PC-9 (cell line): ENCODE results near the gene IFRD2. TPM values are rescaled to one million over a fixed set of nuclear protein-coding genes. Genes with fewer than 3 reads are reported as not detected.

Experiments used
- BruUV-seq: library from RNA; stranded (reverse); fragments of 400-500 nt; replicated peaks from 2 replicates; lab custom pipeline; 2021; lab: Mats Ljungman, UMichigan
- CTCF ChIA-PET: fragments of 300-600 bp; sonication (Branson Sonifier 250); formaldehyde crosslinking; loops from one replicate; lab custom pipeline; 2022; ENCODE audit warnings: antibody characterized with exemption; lab: Charles Lee
- POLR2A ChIA-PET: fragments of 300-600 bp; sonication (Branson Sonifier 250); formaldehyde crosslinking; loops from one replicate; lab custom pipeline; 2022; ENCODE audit warnings: antibody characterized with exemption; ENCODE audit not compliant: unreplicated experiment; lab: Charles Lee
- DNase-seq, 2 experiments: peaks; one replicate each; pipeline versions ENCODE4 v3.0.0 to v3.0.0-alpha.2; 2015 to 2022; ENCODE audit warnings: mixed read lengths in 1 of 2
- H2AFZ ChIP-seq: fragments of 200-600 bp; sonication (generic); 2 replicates; pipeline ENCODE4 v1.8.1; 2017; ENCODE audit warnings: antibody characterized with exemption
- H3F3A ChIP-seq: fragments of 200-600 bp; sonication (generic); 2 replicates; pipeline ENCODE4 v1.8.1; 2017; ENCODE audit warnings: antibody characterized with exemption, mild to moderate bottlenecking, low read depth; ENCODE audit not compliant: insufficient read depth
- H3K27ac ChIP-seq: fragments of 200-600 bp; sonication (generic); 2 replicates; pipeline ENCODE4 v1.6.1; 2016; ENCODE audit warnings: mixed run types
- H3K27me3 ChIP-seq: fragments of 200-600 bp; sonication (generic); 2 replicates; pipeline ENCODE4 v1.6.1; 2016; ENCODE audit warnings: low read depth, mixed run types; ENCODE audit not compliant: insufficient read depth
- H3K36me3 ChIP-seq: fragments of 200-600 bp; sonication (generic); 2 replicates; pipeline ENCODE4 v1.6.1; 2016; ENCODE audit warnings: low read depth, mixed run types
- H3K4me1 ChIP-seq: fragments of 200-600 bp; sonication (generic); replicated peaks from 2 replicates; pipeline ENCODE4 v1.6.1; 2016; ENCODE audit warnings: mixed run types; ENCODE audit not compliant: insufficient read depth
- H3K4me2 ChIP-seq: fragments of 200-600 bp; sonication (generic); 2 replicates; pipeline ENCODE4 v1.6.1; 2017; ENCODE audit warnings: mixed run types
- H3K4me3 ChIP-seq: fragments of 200-600 bp; sonication (generic); 2 replicates; pipeline ENCODE4 v1.6.1; 2016; ENCODE audit warnings: mixed run types
- H3K79me2 ChIP-seq: fragments of 200-600 bp; sonication (generic); 2 replicates; pipeline ENCODE4 v1.6.1; 2017; ENCODE audit warnings: low read depth, mixed run types
- H3K9me2 ChIP-seq: fragments of 200-600 bp; sonication (generic); 2 replicates; pipeline ENCODE4 v1.8.1; 2017; ENCODE audit warnings: mild to moderate bottlenecking; ENCODE audit not compliant: insufficient read depth
- H3K9me3 ChIP-seq: fragments of 200-600 bp; sonication (generic); 2 replicates; pipeline ENCODE4 v1.8.1; 2016; ENCODE audit warnings: low read depth; ENCODE audit not compliant: insufficient read depth
- H4K20me1 ChIP-seq: fragments of 200-600 bp; sonication (generic); 2 replicates; pipeline ENCODE4 v1.8.1; 2017; ENCODE audit not compliant: insufficient read depth
- EZH2 ChIP-seq: fragments of 200-600 bp; sonication (generic); IDR thresholded peaks from 2 replicates; pipeline ENCODE4 v1.8.0; 2017; ENCODE audit warnings: antibody characterized with exemption, low read depth
- intact Hi-C: fragments of 100-400 bp; cut with micrococcal nuclease; formaldehyde crosslinking; loops from one replicate; pipeline ENCODE4 v1.10.0; 2022; ENCODE audit not compliant: unreplicated experiment
- total RNA-seq: library from RNA; stranded (reverse); gene quantifications from 2 replicates; pipeline ENCODE4 v1.2.3, GENCODE V29; 2021
- TF ChIP-seq, protein P1 (sequence below): fragments of 200-600 bp; sonication (generic); conservative IDR thresholded peaks from 2 replicates; pipeline ENCODE4 v1.6.1; 2017; ENCODE audit warnings: mixed run types, antibody characterized with exemption, mild to moderate bottlenecking, moderate library complexity

The IFRD2 gene
- total RNA-seq, 1 experiment from 2014 or later: 93.1 TPM

DNA sequence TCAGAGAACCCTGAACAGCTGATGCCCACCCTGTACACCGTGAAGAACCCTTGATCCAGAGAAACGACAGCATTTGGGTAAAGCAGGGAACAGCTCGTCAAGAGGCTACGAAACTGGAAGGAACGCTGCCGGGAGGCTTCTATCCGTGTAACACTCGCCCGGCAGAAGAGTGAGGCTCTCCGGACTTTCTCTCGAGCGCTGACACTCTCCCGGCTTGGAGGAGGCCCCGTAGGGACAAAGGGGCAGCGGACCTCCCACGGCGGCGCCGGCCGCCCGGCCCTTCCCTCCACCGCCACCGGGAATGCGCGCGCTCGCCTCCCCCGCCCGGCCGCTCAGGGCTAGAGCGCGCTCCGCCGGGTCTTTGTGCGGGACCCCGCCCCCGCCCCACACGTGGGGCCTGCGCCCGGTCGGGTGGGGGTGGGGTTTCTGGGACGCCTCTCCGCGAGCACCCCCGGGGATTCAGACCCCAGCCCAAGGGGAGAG, 28.7 kb upstream of the IFRD2 start:
- CTCF ChIA-PET: interaction anchor here (0.5 to 1.1 kb wide), 6 partner anchors 18 to 1896 kb away, joined by 3 to 13 read pairs (median 4); partner anchors contain the start of gene HYAL1

DNA sequence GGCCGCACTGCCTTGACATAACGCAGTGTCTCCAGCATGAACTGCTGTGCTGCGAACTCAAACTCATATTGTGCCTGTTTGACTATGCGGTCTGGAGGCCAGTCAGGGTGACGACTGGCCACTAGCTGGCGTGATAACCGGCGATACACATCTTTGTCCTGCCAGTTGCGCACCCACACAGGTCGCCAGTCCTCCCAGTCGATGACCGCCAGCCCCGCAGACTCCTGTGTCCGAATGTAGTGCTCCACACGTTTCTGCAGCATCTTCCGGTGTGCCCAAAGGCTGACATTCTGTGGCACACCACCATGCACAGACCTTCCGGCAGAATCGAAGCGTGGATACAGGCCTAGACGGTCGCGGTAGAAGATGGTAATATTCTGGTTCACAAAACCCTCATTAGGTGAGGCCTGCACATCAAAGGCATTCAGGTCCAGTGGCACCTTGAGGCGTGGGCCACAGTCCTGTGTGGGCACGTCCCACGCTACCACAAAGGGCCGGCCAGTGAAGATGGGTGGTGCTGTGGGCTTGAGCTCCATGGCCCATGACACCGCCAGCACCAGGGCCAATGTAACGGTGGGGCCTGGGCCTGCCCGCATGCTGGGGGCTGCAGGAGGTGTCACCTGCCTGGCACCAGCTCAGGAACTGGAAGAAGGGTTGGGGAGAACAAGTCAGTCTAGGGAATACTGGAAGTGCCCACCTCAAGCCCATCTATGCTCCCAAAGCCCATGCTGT, 27.8 kb upstream of the IFRD2 start:
- peaks cover 41% of the 10 kb centered on the region for H3F3A ChIP-seq
- TF ChIP-seq, protein P1, sequence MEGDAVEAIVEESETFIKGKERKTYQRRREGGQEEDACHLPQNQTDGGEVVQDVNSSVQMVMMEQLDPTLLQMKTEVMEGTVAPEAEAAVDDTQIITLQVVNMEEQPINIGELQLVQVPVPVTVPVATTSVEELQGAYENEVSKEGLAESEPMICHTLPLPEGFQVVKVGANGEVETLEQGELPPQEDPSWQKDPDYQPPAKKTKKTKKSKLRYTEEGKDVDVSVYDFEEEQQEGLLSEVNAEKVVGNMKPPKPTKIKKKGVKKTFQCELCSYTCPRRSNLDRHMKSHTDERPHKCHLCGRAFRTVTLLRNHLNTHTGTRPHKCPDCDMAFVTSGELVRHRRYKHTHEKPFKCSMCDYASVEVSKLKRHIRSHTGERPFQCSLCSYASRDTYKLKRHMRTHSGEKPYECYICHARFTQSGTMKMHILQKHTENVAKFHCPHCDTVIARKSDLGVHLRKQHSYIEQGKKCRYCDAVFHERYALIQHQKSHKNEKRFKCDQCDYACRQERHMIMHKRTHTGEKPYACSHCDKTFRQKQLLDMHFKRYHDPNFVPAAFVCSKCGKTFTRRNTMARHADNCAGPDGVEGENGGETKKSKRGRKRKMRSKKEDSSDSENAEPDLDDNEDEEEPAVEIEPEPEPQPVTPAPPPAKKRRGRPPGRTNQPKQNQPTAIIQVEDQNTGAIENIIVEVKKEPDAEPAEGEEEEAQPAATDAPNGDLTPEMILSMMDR: no peak
- no peak for TF ChIP-seq EZH2
- ChIA-PET CTCF (no interaction called here), POLR2A (no interaction called here)
- H3K4me1 ChIP-seq: peaks cover 46% of the 10 kb centered on the region
- H3K27ac ChIP-seq: no peak overlapping the region
- no peaks in the 10 kb centered on the region for H3K27me3 ChIP-seq
- peak overlapping the region; percentile 69 for H3K4me3 ChIP-seq
- peaks cover 7% of the 10 kb centered on the region; the same call in 1 of the 2 replicates for H3K36me3 ChIP-seq
- DNase-seq: no peak
- H3K9me2 ChIP-seq: no peaks in the 10 kb centered on the region
- peaks cover 7% of the 10 kb centered on the region; the same call in 1 of the 2 replicates for H4K20me1 ChIP-seq
- BruUV-seq: no TSS peak
- H2AFZ ChIP-seq: no peak overlapping the region
- H3K79me2 ChIP-seq: peaks cover 29% of the 10 kb centered on the region
- H3K4me2 ChIP-seq: peak overlapping the region; percentile 91
- no peaks in the 10 kb centered on the region for H3K9me3 ChIP-seq
- intact Hi-C loops: no loop called here

More for the DNA sequence above, 28.7 kb upstream of the IFRD2 start:
- H3K4me3 ChIP-seq: peak overlapping the region; percentile 69
- H3K36me3 ChIP-seq: peaks cover 7% of the 10 kb centered on the region; the same call in 1 of the 2 replicates
- TF ChIP-seq, protein P1: no peak
- TF ChIP-seq EZH2: no peak
- no peaks in the 10 kb centered on the region for H3K9me2 ChIP-seq
- no TSS peak for BruUV-seq
- peaks cover 34% of the 10 kb centered on the region for H3F3A ChIP-seq
- peak overlapping the region; percentile 91 for H3K4me2 ChIP-seq
- peaks cover 7% of the 10 kb centered on the region; the same call in 1 of the 2 replicates for H4K20me1 ChIP-seq
- H2AFZ ChIP-seq: peak overlapping the region; percentile 91
- intact Hi-C loops: loop anchor here (1.0 kb wide), 1 partner anchor 29 kb away; the partner anchor contains the start of gene IFRD2
- no peaks in the 10 kb centered on the region for H3K9me3 ChIP-seq
- H3K4me1 ChIP-seq: peaks cover 38% of the 10 kb centered on the region
- DNase-seq: peak; percentile 40 to 80
- H3K27ac ChIP-seq: peak overlapping the region; percentile 83; the same call in 1 of the 2 replicates
- peaks cover 24% of the 10 kb centered on the region for H3K79me2 ChIP-seq
- no peaks in the 10 kb centered on the region for H3K27me3 ChIP-seq
- POLR2A ChIA-PET: interaction anchor here (1.0 kb wide), 1 partner anchor 21 kb away, joined by 5 read pairs; the partner anchor contains the start of genes HYAL3 and NAA80

DNA sequence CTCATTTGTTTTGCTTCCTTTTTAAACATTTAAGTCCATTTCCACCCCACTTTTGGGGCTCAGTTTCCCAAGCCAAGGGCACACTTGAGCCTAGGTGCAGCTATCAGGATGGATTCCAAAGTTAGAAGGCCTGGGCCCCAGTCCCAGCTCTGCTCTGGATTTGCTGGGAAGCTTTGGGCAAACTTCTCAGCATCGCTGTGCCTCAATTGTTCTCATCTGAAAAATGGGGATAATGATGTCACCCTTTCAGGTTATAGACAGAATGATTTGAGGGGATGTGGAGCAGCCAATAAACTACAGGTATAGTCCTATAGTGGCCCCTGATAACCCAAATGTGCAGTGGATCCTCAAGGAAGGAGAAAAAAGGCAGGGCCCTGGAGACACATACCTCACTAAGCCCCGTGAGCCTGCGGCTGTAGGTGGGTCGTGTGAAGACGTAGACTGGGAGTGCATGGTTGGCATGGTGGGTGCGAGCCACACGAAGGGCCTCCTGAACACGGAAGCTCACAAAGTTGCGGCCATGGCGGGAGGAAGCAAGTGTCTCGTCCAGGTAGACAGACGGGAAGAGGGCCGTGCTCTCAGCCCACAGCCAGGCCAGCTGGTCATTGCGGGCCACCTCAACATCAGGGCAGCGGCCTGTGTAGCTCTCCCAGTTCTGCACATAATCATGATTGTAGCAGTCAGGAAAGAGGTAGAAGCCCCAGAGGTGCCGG, 27.1 kb upstream of the IFRD2 start:
- Histone ChIP-seq H3K27ac (no peak overlapping the region), H3K9me3 (no peaks in the 10 kb centered on the region), H3F3A (peaks cover 38% of the 10 kb centered on the region), H3K79me2 (peaks cover 32% of the 10 kb centered on the region), H3K9me2 (no peaks in the 10 kb centered on the region), H3K4me1 (peaks cover 53% of the 10 kb centered on the region), H3K4me3 (no peak overlapping the region), H3K4me2 (peak overlapping the region; percentile 91), H3K36me3 (peaks cover 7% of the 10 kb centered on the region; the same call in 1 of the 2 replicates), H4K20me1 (peaks cover 7% of the 10 kb centered on the region; the same call in 1 of the 2 replicates), H2AFZ (no peak overlapping the region), H3K27me3 (no peaks in the 10 kb centered on the region)
- no TSS peak for BruUV-seq
- ChIA-PET CTCF (no interaction called here), POLR2A (no interaction called here)
- intact Hi-C loops: no loop called here
- TF ChIP-seq EZH2: no peak
- TF ChIP-seq, protein P1: no peak
- no peak for DNase-seq
